A172 (cell line): ENCODE data around the gene KRT16. TPM values are rescaled to one million over a fixed set of nuclear protein-coding genes. Genes with fewer than 3 reads are reported as not detected.

ENCODE experiments used
- total RNA-seq: library from RNA; depleted of rRNA; stranded (reverse); fragments of >200 nt; shearing (Covaris generic); gene quantifications from 2 replicates; pipeline ENCODE4 v1.2.3, GENCODE V29; 2014; rRNA removed

Gene KRT16
- total RNA-seq, 1 experiment from 2014 or later: 0.50 TPM

Other genes starting within 250 kb of the KRT16 start
- gene KRT33B, start 243.0 kb downstream of the KRT16 start, total RNA-seq: not detected in 2 replicates
- gene KRT34, start 230.5 kb downstream of the KRT16 start, total RNA-seq: 0.31 and 1.1 TPM in 2 replicates
- not detected in 2 replicates for gene KRT31, start 215.2 kb downstream of the KRT16 start, total RNA-seq
- not detected in 2 replicates for gene KRT37, start 188.2 kb downstream of the KRT16 start, total RNA-seq
- not detected in 2 replicates for gene KRT38, start 171.8 kb downstream of the KRT16 start, total RNA-seq
- gene KRT32, start 145.4 kb downstream of the KRT16 start, total RNA-seq: 0.12 TPM in 1 of 2 replicates, not detected in the other
- gene KRT35, start 131.6 kb downstream of the KRT16 start, total RNA-seq: not detected in 2 replicates
- gene KRT36, start 122.9 kb downstream of the KRT16 start, total RNA-seq: 0.05 TPM in 1 of 2 replicates, not detected in the other
- gene KRT13, start 107.2 kb downstream of the KRT16 start, total RNA-seq: 2.7 and 2.8 TPM in 2 replicates
- gene KRT15, start 93.9 kb downstream of the KRT16 start, total RNA-seq: 29.8 and 31.9 TPM in 2 replicates
- 8.5 and 11.5 TPM in 2 replicates for gene KRT19, start 84.5 kb downstream of the KRT16 start, total RNA-seq
- not detected in 2 replicates for gene KRT9, start 40.7 kb downstream of the KRT16 start, total RNA-seq
- gene KRT14, start 25.9 kb downstream of the KRT16 start, total RNA-seq: not detected in 2 replicates
- 0.29 TPM in 1 of 2 replicates, not detected in the other for gene KRT17, start 11.8 kb upstream of the KRT16 start, total RNA-seq
- gene EIF1, start 76.1 kb upstream of the KRT16 start, total RNA-seq: 58.0 and 74.2 TPM in 2 replicates
- gene GAST, start 99.6 kb upstream of the KRT16 start, total RNA-seq: not detected in 2 replicates
- 0.14 and 0.43 TPM in 2 replicates for gene HAP1, start 121.9 kb upstream of the KRT16 start, total RNA-seq
- gene JUP, start 173.9 kb upstream of the KRT16 start, total RNA-seq: 64.6 and 78.6 TPM in 2 replicates
- 66.5 and 71.6 TPM in 2 replicates for gene P3H4, start 199.2 kb upstream of the KRT16 start, total RNA-seq
- 131 and 139 TPM in 2 replicates for gene FKBP10, start 200.2 kb upstream of the KRT16 start, total RNA-seq
- 101 TPM in 2 replicates for gene NT5C3B, start 223.5 kb upstream of the KRT16 start, total RNA-seq
- not detected in 2 replicates for gene KLHL10, start 225.1 kb upstream of the KRT16 start, total RNA-seq